DOHH2 (cell line): Measurements from ENCODE around the gene ATF5.

Experiments
- H3F3A ChIP-seq: fragments of 200-600 bp; sonication (generic), shearing (Covaris generic); 2 replicates; pipeline ENCODE4 v1.6.0; 2016; ENCODE audit warnings: antibody characterized with exemption, mild to moderate bottlenecking; ENCODE audit not compliant: control insufficient read depth, insufficient read depth
- H3K27ac ChIP-seq: fragments of 200-600 bp; sonication (generic); 2 replicates; pipeline ENCODE4 v1.5.1; 2014; ENCODE audit warnings: low read depth, mild to moderate bottlenecking, low read length, moderate library complexity
- H3K27me3 ChIP-seq: fragments of 200-600 bp; sonication (generic); 2 replicates; pipeline ENCODE4 v1.6.1; 2014; ENCODE audit warnings: mild to moderate bottlenecking, low read length, mixed read lengths; ENCODE audit not compliant: control insufficient read depth
- H3K36me3 ChIP-seq: fragments of 200-600 bp; sonication (generic); 2 replicates; pipeline ENCODE4 v1.6.1; 2014; ENCODE audit warnings: mild to moderate bottlenecking, low read length, moderate library complexity, mixed read lengths; ENCODE audit not compliant: control insufficient read depth
- H3K4me1 ChIP-seq: fragments of 200-600 bp; sonication (generic); 2 replicates; pipeline ENCODE4 v1.6.1; 2014; ENCODE audit warnings: mild to moderate bottlenecking, low read length, mixed read lengths; ENCODE audit not compliant: control insufficient read depth
- H3K4me2 ChIP-seq: fragments of 200-600 bp; sonication (generic); 2 replicates; pipeline ENCODE4 v1.6.0; 2014; ENCODE audit warnings: mild to moderate bottlenecking, low read length, moderate library complexity
- H3K4me3 ChIP-seq: fragments of 200-600 bp; sonication (generic); 2 replicates; pipeline ENCODE4 v1.5.1; 2014; ENCODE audit warnings: mild to moderate bottlenecking, low read length, mixed read lengths
- H3K79me2 ChIP-seq: fragments of 200-600 bp; sonication (generic); 2 replicates; pipeline ENCODE4 v1.6.1; 2014; ENCODE audit warnings: mild to moderate bottlenecking, low read length, mixed read lengths; ENCODE audit not compliant: control insufficient read depth
- H3K9me2 ChIP-seq: fragments of 200-600 bp; sonication (generic); replicated peaks from 2 replicates; pipeline ENCODE4 v1.6.1; 2014; ENCODE audit warnings: mild to moderate bottlenecking, low read length, mixed read lengths; ENCODE audit not compliant: control insufficient read depth
- H3K9me3 ChIP-seq: fragments of 200-600 bp; sonication (generic); 2 replicates; pipeline ENCODE4 v1.6.1; 2014; ENCODE audit warnings: antibody characterized with exemption, low read length, mixed read lengths; ENCODE audit not compliant: control insufficient read depth, insufficient read depth
- H4K20me1 ChIP-seq: fragments of 200-600 bp; sonication (generic); 2 replicates; pipeline ENCODE4 v1.6.0; 2014; ENCODE audit warnings: low read depth, mild to moderate bottlenecking, antibody characterized with exemption, low read length, moderate library complexity; ENCODE audit not compliant: control insufficient read depth, insufficient read depth
- EZH2phosphoT487 ChIP-seq: fragments of 200-600 bp; sonication (generic); IDR thresholded peaks from 2 replicates; pipeline ENCODE4 v1.6.1; 2017; ENCODE audit warnings: borderline replicate concordance, mild to moderate bottlenecking, antibody characterized with exemption, low read length, moderate library complexity, mixed read lengths
- TF ChIP-seq, protein P1 (sequence below): fragments of 200-600 bp; sonication (generic); IDR thresholded peaks from one replicate; pipeline ENCODE4 v1.5.1; 2014; ENCODE audit warnings: antibody characterized with exemption, mild to moderate bottlenecking, low read depth, low read length; ENCODE audit not compliant: poor library complexity, severe bottlenecking

ATF5 gene

DNA sequence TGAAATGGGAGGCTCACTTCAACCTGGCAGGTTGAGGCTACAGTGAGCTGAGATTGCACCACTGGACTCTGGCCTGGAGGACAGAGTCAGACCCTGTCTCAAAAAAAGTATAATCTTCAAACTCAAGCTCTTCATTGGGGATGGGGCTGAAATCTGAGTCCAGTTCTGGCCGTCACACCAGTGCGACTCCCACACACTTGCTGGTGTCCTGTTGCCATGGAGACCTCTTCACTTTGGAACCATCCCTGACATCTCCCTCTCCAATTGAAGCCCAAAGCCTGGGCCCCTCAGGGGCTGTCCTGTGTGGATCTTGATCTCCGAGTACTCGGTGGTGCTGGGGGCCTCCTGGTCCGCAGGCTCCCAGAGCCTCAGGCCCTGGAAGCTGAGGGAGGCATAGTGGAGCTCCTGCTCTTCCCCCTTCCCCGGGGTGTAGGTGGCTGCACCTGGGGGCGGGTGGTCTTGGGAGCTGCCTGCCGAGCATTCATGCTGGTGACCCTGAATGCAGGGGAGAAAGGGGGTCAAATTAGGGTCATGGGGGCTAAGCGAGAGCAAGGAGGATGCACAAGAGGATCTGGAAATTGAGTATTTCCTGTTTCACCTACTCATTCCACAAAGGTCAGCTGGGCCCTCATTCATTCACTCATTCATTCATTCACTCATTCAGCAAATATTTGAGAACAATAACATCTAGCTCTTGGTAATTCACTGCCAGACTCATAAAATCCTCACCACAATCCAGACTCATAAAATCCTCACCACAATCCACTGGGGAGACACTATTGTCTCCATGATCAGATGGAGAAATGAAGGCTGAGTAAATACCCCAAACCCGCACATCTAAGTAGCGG is 21.0 kb downstream of the ATF5 start:
- H3K36me3 ChIP-seq, result no peaks in the 10 kb centered on the region
- H3K4me3 ChIP-seq, result no peak overlapping the region
- no peaks in the 10 kb centered on the region for H3K9me3 ChIP-seq
- TF ChIP-seq, protein P1, sequence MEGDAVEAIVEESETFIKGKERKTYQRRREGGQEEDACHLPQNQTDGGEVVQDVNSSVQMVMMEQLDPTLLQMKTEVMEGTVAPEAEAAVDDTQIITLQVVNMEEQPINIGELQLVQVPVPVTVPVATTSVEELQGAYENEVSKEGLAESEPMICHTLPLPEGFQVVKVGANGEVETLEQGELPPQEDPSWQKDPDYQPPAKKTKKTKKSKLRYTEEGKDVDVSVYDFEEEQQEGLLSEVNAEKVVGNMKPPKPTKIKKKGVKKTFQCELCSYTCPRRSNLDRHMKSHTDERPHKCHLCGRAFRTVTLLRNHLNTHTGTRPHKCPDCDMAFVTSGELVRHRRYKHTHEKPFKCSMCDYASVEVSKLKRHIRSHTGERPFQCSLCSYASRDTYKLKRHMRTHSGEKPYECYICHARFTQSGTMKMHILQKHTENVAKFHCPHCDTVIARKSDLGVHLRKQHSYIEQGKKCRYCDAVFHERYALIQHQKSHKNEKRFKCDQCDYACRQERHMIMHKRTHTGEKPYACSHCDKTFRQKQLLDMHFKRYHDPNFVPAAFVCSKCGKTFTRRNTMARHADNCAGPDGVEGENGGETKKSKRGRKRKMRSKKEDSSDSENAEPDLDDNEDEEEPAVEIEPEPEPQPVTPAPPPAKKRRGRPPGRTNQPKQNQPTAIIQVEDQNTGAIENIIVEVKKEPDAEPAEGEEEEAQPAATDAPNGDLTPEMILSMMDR, result no peak
- TF ChIP-seq EZH2phosphoT487, result no peak
- no peak overlapping the region for H3K4me2 ChIP-seq
- H4K20me1 ChIP-seq, result no peaks in the 10 kb centered on the region
- H3F3A ChIP-seq, result no peaks in the 10 kb centered on the region; the same call in 1 of the 2 replicates
- peaks cover 14% of the 10 kb centered on the region; the same call in 1 of the 2 replicates for H3K27me3 ChIP-seq
- H3K79me2 ChIP-seq, result no peaks in the 10 kb centered on the region
- H3K9me2 ChIP-seq, result no peaks in the 10 kb centered on the region
- H3K4me1 ChIP-seq, result peaks cover 18% of the 10 kb centered on the region
- H3K27ac ChIP-seq, result no peak overlapping the region

GRCh38 chr19:49950590-49950948 is 21.6 kb downstream of the ATF5 start:
- no peaks in the 10 kb centered on the region for H3F3A ChIP-seq
- no peak overlapping the region for H3K27ac ChIP-seq
- H3K27me3 ChIP-seq, result peaks cover 14% of the 10 kb centered on the region; the same call in 1 of the 2 replicates
- H3K4me2 ChIP-seq, result no peak overlapping the region
- H3K79me2 ChIP-seq, result no peaks in the 10 kb centered on the region
- H3K9me2 ChIP-seq, result no peaks in the 10 kb centered on the region
- H3K9me3 ChIP-seq, result no peaks in the 10 kb centered on the region
- no peak overlapping the region for H3K4me3 ChIP-seq
- H3K4me1 ChIP-seq, result peaks cover 14% of the 10 kb centered on the region
- H4K20me1 ChIP-seq, result no peaks in the 10 kb centered on the region
- no peaks in the 10 kb centered on the region for H3K36me3 ChIP-seq
- no peak for TF ChIP-seq EZH2phosphoT487
- TF ChIP-seq, protein P1, result no peak

- Histone ChIP-seq H4K20me1 (no peaks in the 10 kb centered on the region), H3K4me3 (no peak overlapping the region)
Measured at GRCh38 chr19:49950956-49951526, 22.0 kb downstream of the ATF5 start.

More at GRCh38 chr19:49950956-49951526, 22.0 kb downstream of the ATF5 start:
- TF ChIP-seq, protein P1, result no peak
- no peak for TF ChIP-seq EZH2phosphoT487
- Histone ChIP-seq H3K79me2 (no peaks in the 10 kb centered on the region), H3F3A (no peaks in the 10 kb centered on the region), H3K36me3 (no peaks in the 10 kb centered on the region), H3K9me2 (no peaks in the 10 kb centered on the region), H3K27me3 (peaks cover 14% of the 10 kb centered on the region; the same call in 1 of the 2 replicates), H3K9me3 (no peaks in the 10 kb centered on the region), H3K4me2 (no peak overlapping the region), H3K4me1 (peaks cover 14% of the 10 kb centered on the region), H3K27ac (no peak overlapping the region)
